ENCODE measurements around the gene NOL9.
"Not testable (repeated sequence)": the region's sequence is repeated elsewhere in the genome, so short reads cannot be mapped to it uniquely, and the experiment has no call there.

The NOL9 gene

DNA sequence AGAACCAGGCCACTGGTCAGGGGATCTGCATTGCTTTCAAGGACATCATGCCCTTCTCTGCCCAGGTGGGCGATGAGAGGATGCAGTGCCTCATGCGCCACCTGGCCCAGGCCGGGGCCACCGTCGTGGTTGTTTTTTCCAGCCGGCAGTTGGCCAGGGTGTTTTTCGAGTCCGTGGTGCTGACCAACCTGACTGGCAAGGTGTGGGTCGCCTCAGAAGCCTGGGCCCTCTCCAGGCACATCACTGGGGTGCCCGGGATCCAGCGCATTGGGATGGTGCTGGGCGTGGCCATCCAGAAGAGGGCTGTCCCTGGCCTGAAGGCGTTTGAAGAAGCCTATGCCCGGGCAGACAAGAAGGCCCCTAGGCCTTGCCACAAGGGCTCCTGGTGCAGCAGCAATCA is 20.5 kb upstream of the NOL9 start:
- DNase-seq (ENCODE audit: extremely low read depth in 1 of 2, low read depth in 1 of 2): no peak

DNA sequence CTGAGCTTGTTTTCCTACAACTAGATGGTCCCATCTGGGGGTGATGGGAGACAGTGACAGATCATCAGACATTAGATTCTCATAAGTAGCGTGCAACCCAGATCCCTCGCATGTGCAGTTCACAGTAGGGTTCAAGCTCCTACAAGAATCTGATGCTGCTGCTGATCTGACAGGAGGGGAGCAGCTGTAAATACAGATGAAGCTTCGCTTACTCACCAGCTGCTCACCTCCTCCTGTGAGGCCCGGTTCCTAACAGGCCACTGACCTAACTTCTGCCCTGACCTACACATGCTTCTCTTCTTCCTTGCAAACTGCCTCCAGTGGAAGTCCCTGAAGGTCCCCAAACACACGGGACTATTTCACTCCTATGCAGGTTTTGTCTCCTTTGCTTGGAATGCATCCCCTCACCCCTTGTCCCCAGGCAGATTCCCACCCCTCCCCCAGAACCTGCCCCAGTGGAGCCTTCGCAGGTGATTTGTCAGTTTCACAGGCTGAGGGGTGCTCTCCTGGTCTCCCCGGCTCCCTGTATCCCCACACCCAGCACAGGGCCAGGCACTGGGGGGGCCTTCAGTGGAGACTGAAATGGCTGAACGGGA is 19.8 kb upstream of the NOL9 start:
- DNase-seq (ENCODE audit: extremely low read depth in 1 of 2, low read depth in 1 of 2): no peak

- DNase-seq (ENCODE audit: extremely low read depth in 1 of 2, low read depth in 1 of 2): no peak
These were observed 18.5 kb upstream of the NOL9 start for GRCh38 chr1:6572653-6573383.

- no peak for DNase-seq (ENCODE audit: extremely low read depth in 1 of 2, low read depth in 1 of 2)
These were observed 16.7 kb upstream of the NOL9 start for GRCh38 chr1:6570987-6571386.

GRCh38 chr1:6570100-6570499 is 15.8 kb upstream of the NOL9 start:
- DNase-seq (ENCODE audit: extremely low read depth in 1 of 2, low read depth in 1 of 2): no peak

DNA sequence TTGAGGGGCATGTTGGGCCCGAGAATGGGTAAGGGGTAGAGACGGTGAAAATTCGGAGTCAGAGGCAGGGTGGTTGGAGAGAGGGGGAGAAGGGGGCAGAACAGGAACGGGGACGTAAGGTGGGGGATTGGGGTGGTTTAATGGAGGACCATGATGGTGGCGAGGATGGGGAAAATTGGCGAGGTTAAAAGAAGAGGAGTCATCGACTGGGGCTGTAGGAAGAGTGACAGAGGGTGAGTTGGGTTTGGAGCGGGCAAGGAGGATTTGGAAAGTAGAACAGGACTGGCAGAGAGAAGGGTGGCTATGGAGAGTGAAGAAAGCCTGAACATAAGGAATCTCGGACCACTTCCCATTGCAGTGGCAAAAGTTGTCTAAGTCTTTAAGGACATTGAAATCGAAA is 14.7 kb upstream of the NOL9 start:
- no peak for DNase-seq (ENCODE audit: extremely low read depth in 1 of 2, low read depth in 1 of 2)

DNA sequence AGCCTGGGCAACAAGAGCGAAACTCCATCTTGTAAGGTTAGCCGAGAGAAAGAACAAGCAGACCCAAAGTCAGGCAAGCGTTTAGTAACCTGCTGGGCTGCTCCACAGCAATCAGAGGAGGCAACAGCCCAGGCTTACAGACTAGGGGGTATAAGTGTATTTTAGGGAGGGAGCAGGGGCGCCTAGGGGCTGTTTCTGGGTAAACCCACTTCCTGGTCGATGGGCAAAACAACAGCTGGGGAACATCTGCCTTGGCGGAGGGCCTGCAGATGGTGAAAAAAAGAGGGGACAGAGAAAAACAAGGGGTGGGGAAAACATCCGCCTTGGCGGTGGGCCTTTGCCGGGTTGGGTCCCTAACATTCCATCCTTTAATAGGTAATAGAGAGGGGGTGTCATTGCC is 6.0 kb upstream of the NOL9 start:
- no peak for DNase-seq (ENCODE audit: extremely low read depth in 1 of 2, low read depth in 1 of 2)

GRCh38 chr1:6559161-6559560 is 4.8 kb upstream of the NOL9 start:
- not testable (repeated sequence) for DNase-seq (ENCODE audit: extremely low read depth in 1 of 2, low read depth in 1 of 2)

DNA sequence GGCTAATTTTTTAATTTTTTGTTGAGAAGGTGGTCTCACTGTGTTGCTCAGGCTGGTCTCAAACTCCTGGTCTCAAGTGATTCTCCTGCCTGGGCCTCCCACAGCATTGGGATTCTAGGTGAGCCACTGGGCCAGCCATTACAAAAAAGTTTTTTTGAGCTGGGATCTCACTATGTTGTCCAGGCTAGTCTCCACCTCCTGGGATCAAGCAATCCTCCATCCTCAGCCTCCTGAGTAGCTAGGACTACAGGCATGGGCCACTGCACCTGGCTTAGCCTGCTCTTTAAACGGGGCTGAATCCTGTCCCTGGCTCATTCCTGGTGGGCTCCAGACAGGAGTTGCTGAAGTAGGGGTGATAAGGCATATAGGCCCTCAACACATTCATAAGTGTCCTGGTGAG is 3.3 kb upstream of the NOL9 start:
- no peak for DNase-seq (ENCODE audit: extremely low read depth in 1 of 2, low read depth in 1 of 2)

DNA sequence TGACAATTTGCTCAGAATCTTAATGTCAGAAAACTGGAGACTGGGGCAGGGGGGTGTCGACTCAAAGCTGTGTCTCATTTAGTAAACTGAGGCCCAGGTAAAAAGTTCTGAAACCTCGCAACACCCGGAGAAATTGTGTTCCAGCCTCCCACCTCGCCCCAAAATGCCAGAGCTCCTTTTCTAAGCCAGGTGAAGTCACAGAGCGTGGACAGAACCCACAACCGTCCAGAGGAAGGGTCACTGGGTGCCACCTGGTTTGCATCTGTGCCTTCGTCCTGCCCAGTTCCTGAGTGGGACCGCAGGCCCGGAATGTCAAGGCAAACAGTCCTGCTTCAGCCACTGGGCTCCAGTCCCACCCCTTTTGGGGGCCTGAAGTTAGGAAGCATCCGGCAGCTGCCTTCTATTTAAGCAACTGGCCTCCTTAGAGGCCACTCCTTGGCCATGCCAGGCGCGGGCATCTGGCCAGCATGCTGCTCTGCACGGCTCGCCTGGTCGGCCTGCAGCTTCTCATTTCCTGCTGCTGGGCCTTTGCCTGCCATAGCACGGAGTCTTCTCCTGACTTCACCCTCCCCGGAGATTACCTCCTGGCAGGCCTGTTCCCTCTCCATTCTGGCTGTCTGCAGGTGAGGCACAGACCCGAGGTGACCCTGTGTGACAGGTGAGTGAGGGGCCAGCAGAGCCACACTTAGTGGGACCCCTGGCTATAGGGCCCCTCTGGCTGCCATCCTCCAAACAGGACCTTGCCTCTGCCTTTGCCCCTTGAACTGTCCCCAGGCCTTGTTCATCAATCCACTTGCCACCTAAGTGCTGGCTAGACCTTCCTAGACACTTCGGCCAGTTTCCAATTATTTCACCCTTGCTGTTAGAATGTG is 830 bp upstream of the NOL9 start, which contains the start of gene TAS1R1:
TAS1R1 (plus strand) TSS at position 401 of the 872 bp plus-strand sequence; CDS start at position 468, 67 bp downstream.
- no peak for DNase-seq (ENCODE audit: extremely low read depth in 1 of 2, low read depth in 1 of 2)

GRCh38 chr1:6547301-6547700 is 7.0 kb downstream of the NOL9 start:
- no peak for DNase-seq (ENCODE audit: extremely low read depth in 1 of 2, low read depth in 1 of 2)

DNA sequence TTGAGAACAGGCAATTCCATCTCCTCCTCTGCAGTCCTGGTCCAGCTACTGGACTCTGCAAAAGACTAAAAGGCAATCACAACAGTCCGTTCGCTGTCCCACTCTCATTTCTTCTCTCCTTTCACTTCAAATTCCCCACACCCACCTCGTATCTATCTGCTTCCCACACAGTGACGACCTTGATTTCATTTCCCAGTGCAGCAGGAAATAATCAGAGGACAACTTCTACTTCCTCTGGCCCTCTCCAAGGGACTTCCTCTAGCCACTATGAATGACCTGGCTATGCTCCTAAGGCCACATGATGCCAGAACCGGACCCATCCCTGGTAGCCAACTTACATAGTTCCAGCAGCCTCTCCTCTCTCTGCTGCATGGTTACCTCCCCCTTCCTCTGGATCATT is 8.0 kb downstream of the NOL9 start:
- no peak for DNase-seq (ENCODE audit: extremely low read depth in 1 of 2, low read depth in 1 of 2)

DNA sequence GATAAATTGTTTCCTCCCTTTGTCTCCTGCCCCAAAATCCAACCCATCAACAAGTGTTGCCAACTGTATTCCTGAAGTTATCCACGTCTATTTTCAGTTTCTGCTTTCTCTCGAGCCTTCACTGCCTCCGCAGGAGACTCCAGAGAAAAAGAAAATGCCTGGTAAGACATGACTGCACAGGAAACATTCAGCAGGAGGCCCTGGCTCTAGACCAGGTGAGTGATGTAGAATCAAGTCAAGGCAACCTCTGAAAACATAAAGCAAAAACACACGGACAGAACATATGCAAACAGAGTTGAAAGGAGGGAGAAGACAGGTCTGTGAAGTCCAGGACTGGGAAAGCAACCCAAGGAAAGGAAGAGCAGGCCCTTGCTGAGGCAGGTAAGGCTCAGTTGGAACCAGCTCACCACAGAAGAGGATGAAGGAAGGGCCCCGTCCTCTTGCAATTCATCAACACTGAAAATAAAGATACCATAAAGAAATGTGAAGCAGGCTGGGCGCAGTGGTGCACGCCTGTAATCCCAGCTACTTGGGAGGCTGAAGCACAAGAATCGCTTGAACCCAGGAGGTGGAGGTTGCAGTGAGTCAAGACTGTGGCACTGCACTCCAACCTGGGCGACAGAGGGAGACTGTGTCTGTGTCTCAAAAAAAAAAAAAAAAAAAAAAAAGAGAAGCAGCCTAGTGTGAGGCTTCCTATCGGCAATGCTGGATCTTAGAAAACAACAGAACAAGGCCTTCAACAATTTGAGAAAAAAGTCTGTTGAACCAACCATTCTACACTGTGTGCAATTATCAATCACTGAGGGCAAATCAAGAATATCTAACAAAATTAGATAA is 8.8 kb downstream of the NOL9 start:
- no peak for DNase-seq (ENCODE audit: extremely low read depth in 1 of 2, low read depth in 1 of 2)

DNA sequence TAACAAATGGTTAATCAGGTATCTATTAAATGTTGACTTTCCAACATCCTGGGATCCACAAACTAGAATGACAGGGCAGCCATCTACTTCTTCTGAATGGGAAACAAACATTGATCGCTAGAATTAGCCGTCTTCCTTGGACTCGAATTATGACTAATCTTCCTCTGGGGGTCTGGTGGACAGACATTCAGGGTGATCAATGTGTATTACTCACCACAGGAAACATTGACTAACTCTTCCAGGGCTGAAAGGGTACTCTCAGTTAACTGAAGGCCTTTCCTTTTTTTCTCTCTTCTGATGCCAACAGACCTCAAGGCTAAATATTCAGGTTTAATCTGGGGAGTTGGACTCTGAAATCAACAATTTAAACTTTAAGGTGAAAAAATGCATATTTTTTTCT is 9.5 kb downstream of the NOL9 start:
- DNase-seq (ENCODE audit: extremely low read depth in 1 of 2, low read depth in 1 of 2): no peak

DNA sequence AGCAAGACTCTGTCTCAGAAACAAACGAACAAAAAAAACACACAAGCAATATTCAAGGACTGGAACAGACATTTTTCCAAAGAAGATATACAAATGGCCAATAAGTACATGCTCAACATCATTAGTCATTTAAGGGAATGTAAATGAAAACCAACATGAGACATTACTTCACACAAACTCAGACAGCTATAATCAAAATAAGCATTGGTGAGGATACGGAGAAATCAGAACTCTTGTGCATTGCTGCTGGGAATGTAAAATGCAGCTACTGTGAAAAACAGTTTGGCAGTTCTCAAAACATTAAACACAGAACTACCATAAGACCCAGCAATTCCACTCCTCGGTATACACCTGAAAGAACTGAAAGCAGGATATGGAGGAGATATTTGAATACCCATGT is 15.4 kb downstream of the NOL9 start:
- DNase-seq (ENCODE audit: extremely low read depth in 1 of 2, low read depth in 1 of 2): no peak

- no peak for DNase-seq (ENCODE audit: extremely low read depth in 1 of 2, low read depth in 1 of 2)
These were observed 18.0 kb downstream of the NOL9 start for GRCh38 chr1:6536291-6536690.

- no peak for DNase-seq (ENCODE audit: extremely low read depth in 1 of 2, low read depth in 1 of 2)
These were observed 19.1 kb downstream of the NOL9 start for GRCh38 chr1:6535214-6535613.

DNA sequence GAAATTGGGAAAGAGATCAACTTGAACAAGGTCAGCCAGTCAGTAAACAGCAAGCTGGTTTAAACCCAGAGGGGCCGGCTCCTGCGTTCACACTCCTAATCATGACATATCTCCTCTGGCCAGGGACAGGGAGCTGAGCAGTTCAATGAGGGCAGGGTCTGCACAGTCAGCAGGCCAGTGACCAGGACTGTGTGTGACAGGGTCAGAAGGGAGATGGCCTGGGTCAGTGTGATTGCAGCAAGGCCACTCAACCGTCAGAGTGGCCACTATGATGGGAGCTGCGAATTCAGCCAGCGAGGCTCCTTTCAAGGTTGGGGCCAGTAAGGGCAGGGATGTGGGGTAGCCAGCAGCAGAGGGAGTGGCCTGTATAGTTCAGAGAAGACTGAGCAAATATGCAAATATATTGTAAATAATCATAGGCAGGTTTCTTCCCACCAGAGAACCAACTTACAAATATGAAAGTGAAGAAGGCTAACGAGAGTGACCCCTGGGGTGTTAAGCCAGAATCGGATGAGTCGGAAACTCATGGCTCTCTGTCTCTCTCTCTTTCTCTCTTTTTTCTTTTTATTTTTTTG is 20.0 kb downstream of the NOL9 start:
- DNase-seq (ENCODE audit: extremely low read depth in 1 of 2, low read depth in 1 of 2): no peak

DNA sequence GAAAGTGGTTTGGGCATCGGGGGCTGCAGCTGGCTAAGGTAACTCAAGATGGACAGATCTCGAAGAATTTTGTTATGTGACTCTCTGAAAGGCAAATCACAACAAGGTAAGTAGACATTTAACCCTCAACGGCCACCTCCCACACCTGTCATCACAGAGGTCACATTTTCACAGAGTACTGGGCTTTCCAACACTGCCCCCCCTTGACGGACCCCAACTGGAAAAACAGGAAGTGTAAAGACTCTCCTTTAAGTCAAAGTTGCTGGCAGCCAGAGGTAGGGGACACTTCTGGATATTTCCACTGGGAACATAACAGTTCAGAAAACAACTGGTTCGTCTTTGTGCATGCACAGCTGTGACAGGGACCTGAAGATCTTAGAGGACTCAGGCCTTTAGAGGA is 22.3 kb downstream of the NOL9 start:
- no peak for DNase-seq (ENCODE audit: extremely low read depth in 1 of 2, low read depth in 1 of 2)

- DNase-seq (ENCODE audit: extremely low read depth in 1 of 2, low read depth in 1 of 2): no peak
These were observed 23.7 kb downstream of the NOL9 start for GRCh38 chr1:6530504-6531160.

Data from stimulated activated CD8-positive, alpha-beta memory T cell treated with anti-CD3 and anti-CD28 coated beads, Interleukin-7, amount 100 ng/mL, for 48 hours (primary cell).